ENCODE measurements around the gene OSBPL6.

OSBPL6 gene

GRCh38 chr2:178273787-178274360 is 79.6 kb downstream of the OSBPL6 start:
- no peak overlapping the region for H3K4me3 ChIP-seq (ENCODE audit: low read depth, low read length)
- DNase-seq (ENCODE audit: low read depth), result no peak
- no peak for TF ChIP-seq CTCF (IDR thresholded peaks at IDR 0.05; ENCODE audit: low read depth, low read length, missing control alignments)

GRCh38 chr2:178275600-178275999 is 81.3 kb downstream of the OSBPL6 start:
- no peak for DNase-seq (ENCODE audit: low read depth)
- TF ChIP-seq CTCF (IDR thresholded peaks at IDR 0.05; ENCODE audit: low read depth, low read length, missing control alignments), result no peak

GRCh38 chr2:178277741-178278197 is 83.5 kb downstream of the OSBPL6 start:
- TF ChIP-seq CTCF (IDR thresholded peaks at IDR 0.05; ENCODE audit: low read depth, low read length, missing control alignments), result no peak
- no peak overlapping the region for H3K4me3 ChIP-seq (ENCODE audit: low read depth, low read length)
- DNase-seq (ENCODE audit: low read depth), result no peak

More at GRCh38 chr2:178275600-178275999, 81.3 kb downstream of the OSBPL6 start:
- H3K4me3 ChIP-seq (ENCODE audit: low read depth, low read length), result no peak overlapping the region

GRCh38 chr2:178279142-178279541 is 84.8 kb downstream of the OSBPL6 start:
- no peak overlapping the region for H3K4me3 ChIP-seq (ENCODE audit: low read depth, low read length)
- no peak for TF ChIP-seq CTCF (IDR thresholded peaks at IDR 0.05; ENCODE audit: low read depth, low read length, missing control alignments)
- DNase-seq (ENCODE audit: low read depth), result no peak

- DNase-seq (ENCODE audit: low read depth), result no peak
- no peak overlapping the region for H3K4me3 ChIP-seq (ENCODE audit: low read depth, low read length)
- no peak for TF ChIP-seq CTCF (IDR thresholded peaks at IDR 0.05; ENCODE audit: low read depth, low read length, missing control alignments)
These were observed 85.3 kb downstream of the OSBPL6 start for GRCh38 chr2:178279636-178280035.

GRCh38 chr2:178280244-178280852 is 86.0 kb downstream of the OSBPL6 start:
- no peak overlapping the region for H3K4me3 ChIP-seq (ENCODE audit: low read depth, low read length)
- peak; percentile 3 for DNase-seq (ENCODE audit: low read depth)

More at GRCh38 chr2:178280244-178280852, 86.0 kb downstream of the OSBPL6 start:
- TF ChIP-seq CTCF (IDR thresholded peaks at IDR 0.05; ENCODE audit: low read depth, low read length, missing control alignments), result peak; percentile 72
